ENCODE data around the gene EEFSEC.

DNA sequence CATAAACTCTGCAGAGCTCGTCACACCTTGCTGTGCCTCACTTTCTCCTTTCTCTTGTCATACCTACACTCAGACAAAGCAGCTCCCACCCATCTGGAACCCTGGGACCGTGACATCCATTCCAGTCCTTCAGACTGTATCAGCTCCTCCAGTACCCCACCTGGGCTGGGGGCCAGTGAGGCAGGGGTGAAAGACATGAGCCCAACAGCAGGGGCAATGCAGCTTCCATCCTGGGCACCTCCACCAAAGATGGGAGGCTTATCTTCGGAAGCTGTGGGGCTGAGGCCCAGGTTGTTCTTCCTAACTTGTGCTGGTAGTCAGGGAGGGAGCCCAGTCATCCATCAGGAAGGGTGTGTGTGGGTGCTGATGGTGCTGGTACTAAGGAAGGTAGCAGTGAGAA lies 109.2 kb downstream of the EEFSEC start:
- TF ChIP-seq, protein P1, sequence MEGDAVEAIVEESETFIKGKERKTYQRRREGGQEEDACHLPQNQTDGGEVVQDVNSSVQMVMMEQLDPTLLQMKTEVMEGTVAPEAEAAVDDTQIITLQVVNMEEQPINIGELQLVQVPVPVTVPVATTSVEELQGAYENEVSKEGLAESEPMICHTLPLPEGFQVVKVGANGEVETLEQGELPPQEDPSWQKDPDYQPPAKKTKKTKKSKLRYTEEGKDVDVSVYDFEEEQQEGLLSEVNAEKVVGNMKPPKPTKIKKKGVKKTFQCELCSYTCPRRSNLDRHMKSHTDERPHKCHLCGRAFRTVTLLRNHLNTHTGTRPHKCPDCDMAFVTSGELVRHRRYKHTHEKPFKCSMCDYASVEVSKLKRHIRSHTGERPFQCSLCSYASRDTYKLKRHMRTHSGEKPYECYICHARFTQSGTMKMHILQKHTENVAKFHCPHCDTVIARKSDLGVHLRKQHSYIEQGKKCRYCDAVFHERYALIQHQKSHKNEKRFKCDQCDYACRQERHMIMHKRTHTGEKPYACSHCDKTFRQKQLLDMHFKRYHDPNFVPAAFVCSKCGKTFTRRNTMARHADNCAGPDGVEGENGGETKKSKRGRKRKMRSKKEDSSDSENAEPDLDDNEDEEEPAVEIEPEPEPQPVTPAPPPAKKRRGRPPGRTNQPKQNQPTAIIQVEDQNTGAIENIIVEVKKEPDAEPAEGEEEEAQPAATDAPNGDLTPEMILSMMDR (IDR thresholded peaks at IDR 0.05): no peak
- TF ChIP-seq ZFX (IDR thresholded peaks at IDR 0.05; ENCODE audit: borderline replicate concordance): no peak
